GM10248 (cell line): Measurements from ENCODE around the gene CBLN3.

Experiments used
- CTCF ChIA-PET: fragments of 300-600 bp; sonication (Branson Sonifier 250); formaldehyde crosslinking; extraction: SDS; loops from one replicate; lab custom pipeline; 2021; ENCODE audit warnings: antibody characterized with exemption; lab: Yijun Ruan, JAX
- POLR2A ChIA-PET: fragments of 350-650 bp; sonication (Branson Sonifier 250); formaldehyde crosslinking; extraction: SDS; loops from one replicate; lab custom pipeline; 2020; ENCODE audit warnings: antibody characterized with exemption; lab: Yijun Ruan, JAX
- DNase-seq: peaks from one replicate; pipeline ENCODE4 v3.0.0; 2012; ENCODE audit errors: extremely low spot score
- TF ChIP-seq, protein P1 (sequence below): IDR thresholded peaks from 2 replicates; pipeline ENCODE4 v1.5.1; 2012; ENCODE audit warnings: mild to moderate bottlenecking, low read depth; ENCODE audit errors: extremely low read depth, missing control alignments, control extremely low read depth

Gene CBLN3

DNA sequence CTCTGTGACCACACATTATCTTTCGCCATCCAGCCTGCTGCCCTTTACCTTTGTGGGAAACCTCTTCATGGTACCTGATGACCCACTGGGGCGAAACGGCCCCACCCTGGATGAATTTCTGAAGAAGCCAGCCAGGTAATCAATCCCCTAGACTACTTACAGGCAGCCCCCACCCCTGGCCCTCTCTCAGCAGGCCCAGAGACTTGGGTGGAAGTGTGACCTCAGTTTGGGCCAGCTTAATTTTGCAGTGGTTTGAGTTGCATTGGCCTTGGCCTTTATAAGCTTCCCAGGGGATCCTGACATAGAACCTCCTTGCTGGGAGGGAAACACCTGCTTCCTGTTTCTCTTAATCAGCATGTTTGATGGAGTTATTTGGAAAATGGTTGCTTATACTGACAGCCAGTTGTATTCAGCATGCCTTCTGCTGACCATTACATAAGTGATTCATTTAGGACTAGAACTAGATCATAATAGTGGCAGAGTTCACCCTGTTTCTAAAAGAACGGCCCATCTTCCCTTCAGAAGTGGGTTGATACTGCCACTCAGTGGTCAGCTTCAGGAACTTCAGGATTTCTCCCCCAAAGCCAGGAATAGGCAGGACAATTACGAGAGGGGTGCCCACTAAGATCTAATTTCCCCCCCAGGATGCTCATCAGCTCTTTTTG, 7.0 kb upstream of the CBLN3 start:
- peak; percentile 70 for DNase-seq
- ChIA-PET POLR2A (interaction anchor here (0.6 to 1.2 kb wide), 4 partner anchors 103 to 278 kb away, joined by 3 to 9 read pairs (median 4); partner anchors contain the start of gene TINF2), CTCF (interaction anchor here (0.7 to 10.2 kb wide), 27 partner anchors 10 to 275 kb away, joined by 3 to 629 read pairs (median 5); partner anchors contain the start of genes ADCY4, CIDEB, DHRS1 and IRF9)
- TF ChIP-seq, protein P1, sequence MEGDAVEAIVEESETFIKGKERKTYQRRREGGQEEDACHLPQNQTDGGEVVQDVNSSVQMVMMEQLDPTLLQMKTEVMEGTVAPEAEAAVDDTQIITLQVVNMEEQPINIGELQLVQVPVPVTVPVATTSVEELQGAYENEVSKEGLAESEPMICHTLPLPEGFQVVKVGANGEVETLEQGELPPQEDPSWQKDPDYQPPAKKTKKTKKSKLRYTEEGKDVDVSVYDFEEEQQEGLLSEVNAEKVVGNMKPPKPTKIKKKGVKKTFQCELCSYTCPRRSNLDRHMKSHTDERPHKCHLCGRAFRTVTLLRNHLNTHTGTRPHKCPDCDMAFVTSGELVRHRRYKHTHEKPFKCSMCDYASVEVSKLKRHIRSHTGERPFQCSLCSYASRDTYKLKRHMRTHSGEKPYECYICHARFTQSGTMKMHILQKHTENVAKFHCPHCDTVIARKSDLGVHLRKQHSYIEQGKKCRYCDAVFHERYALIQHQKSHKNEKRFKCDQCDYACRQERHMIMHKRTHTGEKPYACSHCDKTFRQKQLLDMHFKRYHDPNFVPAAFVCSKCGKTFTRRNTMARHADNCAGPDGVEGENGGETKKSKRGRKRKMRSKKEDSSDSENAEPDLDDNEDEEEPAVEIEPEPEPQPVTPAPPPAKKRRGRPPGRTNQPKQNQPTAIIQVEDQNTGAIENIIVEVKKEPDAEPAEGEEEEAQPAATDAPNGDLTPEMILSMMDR: peak; percentile 68

GRCh38 chr14:24435998-24436354, 6.5 kb upstream of the CBLN3 start:
- TF ChIP-seq, protein P1: no peak
- no peak for DNase-seq
- CTCF ChIA-PET: interaction anchor here (0.7 to 10.2 kb wide), 19 partner anchors 10 to 275 kb away, joined by 3 to 629 read pairs (median 7); partner anchors contain the start of genes ADCY4, CIDEB, DHRS1 and IRF9
- POLR2A ChIA-PET: interaction anchor here (1.1 kb wide), 1 partner anchor 102 kb away, joined by 3 read pairs; no protein-coding TSS in a partner anchor

GRCh38 chr14:24435192-24435810, 5.8 kb upstream of the CBLN3 start:
- CTCF ChIA-PET: interaction anchor here (1.2 to 10.2 kb wide), 10 partner anchors 9 to 192 kb away, joined by 4 to 629 read pairs (median 14); partner anchors contain the start of genes ADCY4, CIDEB, LTB4R and LTB4R2
- POLR2A ChIA-PET: no interaction called here

DNA sequence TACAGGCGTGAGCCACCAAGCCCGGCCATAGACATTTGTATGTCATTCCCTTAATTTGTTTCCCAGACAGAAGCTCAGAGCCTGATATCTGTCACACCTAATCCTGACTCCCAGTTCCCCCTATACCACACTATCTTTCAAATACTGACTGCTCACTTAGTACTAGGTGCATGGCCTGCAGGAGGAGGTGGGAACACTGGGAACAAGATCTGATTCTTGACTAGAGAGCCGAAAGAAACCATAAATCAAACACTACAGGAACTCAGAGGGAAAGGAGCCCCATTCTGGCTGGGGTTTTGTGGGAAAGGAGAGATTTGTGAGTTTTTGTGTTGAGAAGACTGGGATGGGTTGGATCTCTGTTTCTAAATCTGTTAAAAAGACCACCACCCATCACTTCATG, 5.2 kb upstream of the CBLN3 start:
- ChIA-PET CTCF (interaction anchor here (9.3 to 10.2 kb wide), 2 partner anchors 103 to 125 kb away, joined by 114 to 629 read pairs; partner anchors contain the start of genes ADCY4, CIDEB, LTB4R and LTB4R2), POLR2A (no interaction called here)
- TF ChIP-seq, protein P1: no peak
- no peak for DNase-seq

More at GRCh38 chr14:24435192-24435810, 5.8 kb upstream of the CBLN3 start:
- TF ChIP-seq, protein P1: no peak
- no peak for DNase-seq

GRCh38 chr14:24434036-24434435, 4.6 kb upstream of the CBLN3 start:
- CTCF ChIA-PET: interaction anchor here (9.3 to 10.2 kb wide), 2 partner anchors 102 to 124 kb away, joined by 114 to 629 read pairs; partner anchors contain the start of genes ADCY4, CIDEB, LTB4R and LTB4R2

More at GRCh38 chr14:24434036-24434435, 4.6 kb upstream of the CBLN3 start:
- POLR2A ChIA-PET: interaction anchor here (0.6 kb wide), 1 partner anchor 100 kb away, joined by 3 read pairs; no protein-coding TSS in a partner anchor
- TF ChIP-seq, protein P1: no peak
- no peak for DNase-seq
